Neural crest cell (in vitro differentiated cells): ENCODE results near the gene KHSRP. TPM values are rescaled to one million over a fixed set of nuclear protein-coding genes. Genes with fewer than 3 reads are reported as not detected.

Experiments used
- DNase-seq: peaks from one replicate; pipeline ENCODE4 v3.0.0; 2021; ENCODE audit warnings: low read depth, mixed read lengths, low spot score
- H3K27ac Mint-ChIP-seq: one replicate; pipeline ENCODE4 v1.8.0; 2021; ENCODE audit warnings: mild to moderate bottlenecking, mixed read lengths; ENCODE audit not compliant: unreplicated experiment
- H3K27me3 Mint-ChIP-seq: 2 replicates; pipeline ENCODE4 v1.8.0; 2021; ENCODE audit warnings: low read depth, mild to moderate bottlenecking, mixed read lengths
- H3K36me3 Mint-ChIP-seq: 2 replicates; pipeline ENCODE4 v1.8.0; 2021; ENCODE audit warnings: low read depth, mild to moderate bottlenecking, mixed read lengths
- H3K4me1 Mint-ChIP-seq: 2 replicates; pipeline ENCODE4 v1.8.0; 2021; ENCODE audit warnings: mixed read lengths
- H3K4me3 Mint-ChIP-seq: one replicate; pipeline ENCODE4 v1.8.0; 2021; ENCODE audit warnings: mild to moderate bottlenecking, mixed read lengths
- H3K9me3 Mint-ChIP-seq: 2 replicates; pipeline ENCODE4 v1.8.0; 2021; ENCODE audit warnings: mixed read lengths
- total RNA-seq: library from RNA; stranded (reverse); gene quantifications from 2 replicates; pipeline ENCODE4 v1.2.1, GENCODE V29; 2021
- TF ChIP-seq, protein P1 (sequence below): fragments of 200-600 bp; sonication (generic); conservative IDR thresholded peaks from 2 replicates; pipeline ENCODE4 v1.5.0; 2021; ENCODE audit warnings: antibody characterized with exemption, mild to moderate bottlenecking

KHSRP gene
- total RNA-seq, 1 donor from 2014 or later, result 678 TPM

DNA sequence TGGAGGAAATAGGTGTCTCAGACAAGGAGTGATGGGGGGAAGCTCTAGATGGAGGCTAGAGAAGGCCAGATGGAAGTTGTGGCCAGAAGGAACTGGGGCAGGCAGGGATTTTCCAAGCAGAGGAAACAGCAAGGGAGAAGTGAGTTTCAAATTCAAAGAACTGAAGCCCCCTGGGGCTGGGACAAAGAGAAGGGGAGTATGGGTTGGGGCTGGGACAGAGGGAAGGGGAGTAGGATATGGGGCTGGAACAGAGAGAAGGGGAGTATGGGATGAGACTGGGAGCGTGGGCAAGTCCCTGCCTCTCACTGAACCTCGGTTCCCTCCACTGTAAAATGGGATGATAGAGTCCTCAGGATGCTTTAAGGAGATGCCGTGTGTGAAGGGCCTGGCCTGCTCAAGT is 29.8 kb downstream of the KHSRP start:
- peaks cover 4% of the 10 kb centered on the region for H3K36me3 Mint-ChIP-seq
- H3K9me3 Mint-ChIP-seq, result no peaks in the 10 kb centered on the region

DNA sequence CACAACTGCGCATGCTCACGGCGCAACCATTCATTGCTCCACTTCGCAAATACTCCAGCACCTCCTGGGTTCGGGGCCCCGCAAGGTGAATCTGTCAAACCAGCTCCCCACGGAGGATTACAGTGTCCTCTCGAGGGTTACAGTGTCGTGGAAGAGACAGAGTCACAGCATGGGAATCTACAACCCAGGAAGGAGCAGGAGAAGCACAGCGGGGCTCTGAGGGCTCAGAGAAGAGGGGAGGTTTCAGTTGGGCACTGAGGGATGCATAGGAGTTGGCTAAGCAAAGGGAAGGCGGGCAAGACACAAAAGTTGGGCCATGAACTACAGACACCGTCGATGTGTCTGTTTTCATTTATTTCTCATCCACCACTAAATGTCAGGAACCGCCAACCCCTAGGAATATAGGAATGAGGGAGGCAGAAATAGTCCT is 30.6 kb downstream of the KHSRP start:
- peak overlapping the region; percentile 98 for H3K27ac Mint-ChIP-seq
- H3K4me3 Mint-ChIP-seq, result peak overlapping the region; percentile 97
- H3K27me3 Mint-ChIP-seq, result no peaks in the 10 kb centered on the region
- peaks cover 30% of the 10 kb centered on the region for H3K4me1 Mint-ChIP-seq
- DNase-seq, result no peak
- TF ChIP-seq, protein P1, sequence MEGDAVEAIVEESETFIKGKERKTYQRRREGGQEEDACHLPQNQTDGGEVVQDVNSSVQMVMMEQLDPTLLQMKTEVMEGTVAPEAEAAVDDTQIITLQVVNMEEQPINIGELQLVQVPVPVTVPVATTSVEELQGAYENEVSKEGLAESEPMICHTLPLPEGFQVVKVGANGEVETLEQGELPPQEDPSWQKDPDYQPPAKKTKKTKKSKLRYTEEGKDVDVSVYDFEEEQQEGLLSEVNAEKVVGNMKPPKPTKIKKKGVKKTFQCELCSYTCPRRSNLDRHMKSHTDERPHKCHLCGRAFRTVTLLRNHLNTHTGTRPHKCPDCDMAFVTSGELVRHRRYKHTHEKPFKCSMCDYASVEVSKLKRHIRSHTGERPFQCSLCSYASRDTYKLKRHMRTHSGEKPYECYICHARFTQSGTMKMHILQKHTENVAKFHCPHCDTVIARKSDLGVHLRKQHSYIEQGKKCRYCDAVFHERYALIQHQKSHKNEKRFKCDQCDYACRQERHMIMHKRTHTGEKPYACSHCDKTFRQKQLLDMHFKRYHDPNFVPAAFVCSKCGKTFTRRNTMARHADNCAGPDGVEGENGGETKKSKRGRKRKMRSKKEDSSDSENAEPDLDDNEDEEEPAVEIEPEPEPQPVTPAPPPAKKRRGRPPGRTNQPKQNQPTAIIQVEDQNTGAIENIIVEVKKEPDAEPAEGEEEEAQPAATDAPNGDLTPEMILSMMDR, result no peak
- H3K36me3 Mint-ChIP-seq, result peaks cover 4% of the 10 kb centered on the region
- no peaks in the 10 kb centered on the region for H3K9me3 Mint-ChIP-seq

More for the DNA sequence above, 29.8 kb downstream of the KHSRP start:
- H3K4me3 Mint-ChIP-seq, result peak overlapping the region; percentile 75
- H3K27me3 Mint-ChIP-seq, result no peaks in the 10 kb centered on the region
- H3K27ac Mint-ChIP-seq, result peak overlapping the region; percentile 12
- no peak for DNase-seq
- H3K4me1 Mint-ChIP-seq, result peaks cover 30% of the 10 kb centered on the region
- TF ChIP-seq, protein P1, result no peak

DNA sequence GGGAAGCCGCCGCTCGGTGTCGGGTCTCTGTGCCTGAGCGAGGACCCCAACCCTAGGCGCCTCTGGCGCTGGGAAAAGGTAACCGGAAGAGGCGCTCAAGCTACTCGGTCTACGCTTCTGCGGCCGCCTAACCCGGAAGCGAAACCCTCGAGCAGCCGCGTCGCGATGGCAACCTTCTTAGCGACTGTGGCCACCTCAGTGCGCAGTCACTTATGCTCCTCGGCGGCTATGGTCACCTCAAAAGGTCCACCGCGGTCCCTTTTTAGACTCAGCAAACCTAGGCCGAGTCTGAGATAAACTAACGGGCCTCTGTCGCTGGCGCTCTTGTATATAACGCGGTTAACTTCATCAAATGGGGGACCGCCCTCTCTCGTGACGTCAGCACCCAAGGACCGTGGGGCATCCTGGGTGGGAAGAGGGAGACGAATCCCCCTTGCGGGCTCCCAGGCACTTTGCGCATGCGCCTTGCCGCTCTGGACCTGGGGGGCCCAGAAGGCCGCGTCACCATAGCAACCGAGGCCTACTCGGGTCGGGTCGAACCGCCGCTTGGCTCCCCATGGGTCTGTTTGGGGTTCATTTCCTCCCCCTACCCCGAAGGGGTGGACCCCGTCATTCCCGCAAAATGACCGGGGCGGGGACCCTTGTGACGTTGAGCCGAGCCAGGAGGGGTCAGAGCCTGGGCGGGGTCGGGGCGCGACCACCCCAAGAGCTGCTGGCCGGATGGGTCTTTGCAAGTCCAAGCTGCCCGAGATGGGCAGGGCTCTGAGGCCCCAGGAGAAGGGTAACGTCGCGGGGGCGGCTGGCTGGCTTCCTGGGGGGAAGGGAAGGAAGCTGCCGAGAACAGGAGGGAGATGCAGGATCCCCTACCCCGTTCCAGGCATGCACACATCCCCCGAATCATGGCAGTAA is 31.3 kb downstream of the KHSRP start, which contains the start of gene GTF2F1:
Gene GTF2F1, minus strand, starts transcription at position 91 of the 909 bp plus-strand sequence. CDS start 169 bp downstream, outside the sequence.
- Mint-ChIP-seq H3K36me3 (peaks cover 4% of the 10 kb centered on the region), H3K9me3 (no peaks in the 10 kb centered on the region), H3K27me3 (no peaks in the 10 kb centered on the region), H3K27ac (peak within 1 kb of the TSS; percentile 98), H3K4me3 (peak within 1 kb of the TSS; percentile 97), H3K4me1 (peaks cover 30% of the 10 kb centered on the region)
- TF ChIP-seq, protein P1, result no peak
- DNase-seq, result peak; percentile 93

DNA sequence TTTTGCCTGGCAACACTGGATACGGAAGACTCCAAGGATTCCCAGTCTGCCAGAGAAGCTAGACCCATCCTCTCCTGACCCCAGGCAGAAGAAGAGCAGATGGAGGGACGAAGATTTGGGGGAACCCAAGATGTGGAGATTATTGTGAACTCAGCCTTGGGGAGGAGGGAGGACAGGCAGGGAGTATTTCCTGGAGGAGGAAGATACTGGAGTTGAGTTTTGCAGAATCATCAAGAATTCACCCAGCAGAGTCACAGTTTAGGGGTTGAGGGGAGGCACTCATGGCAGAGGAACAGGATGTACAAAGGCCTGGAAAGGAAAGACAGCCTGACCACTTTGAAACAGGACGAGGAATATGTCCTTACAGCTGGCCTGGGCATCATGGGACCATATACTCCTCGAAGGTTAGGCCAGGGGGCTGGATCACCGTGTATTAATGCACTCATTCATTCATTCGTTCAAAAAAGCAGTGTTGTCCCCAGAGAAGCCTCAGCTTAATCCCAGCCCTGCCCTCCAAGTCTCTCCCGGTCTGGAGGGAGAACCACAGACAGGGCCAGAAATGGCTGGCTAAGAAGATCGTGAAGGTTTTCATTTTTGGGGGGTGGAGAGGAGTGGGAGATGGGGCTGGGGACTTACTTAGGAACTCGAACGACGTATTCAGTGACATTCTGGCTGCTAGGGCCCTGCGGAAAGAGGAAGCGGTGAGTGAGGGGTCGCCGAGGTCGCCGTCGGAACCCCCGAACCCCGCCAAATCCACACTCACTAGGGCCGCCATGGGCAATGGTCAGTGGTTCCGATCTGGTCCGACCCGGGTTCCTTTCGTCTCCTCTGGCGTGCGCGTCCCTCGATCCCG is 32.2 kb downstream of the KHSRP start:
- Mint-ChIP-seq H3K9me3 (no peaks in the 10 kb centered on the region), H3K27me3 (no peaks in the 10 kb centered on the region), H3K27ac (peak overlapping the region; percentile 98), H3K4me3 (peak overlapping the region; percentile 97), H3K36me3 (peaks cover 4% of the 10 kb centered on the region), H3K4me1 (peaks cover 30% of the 10 kb centered on the region)
- TF ChIP-seq, protein P1, result no peak
- no peak for DNase-seq

DNA sequence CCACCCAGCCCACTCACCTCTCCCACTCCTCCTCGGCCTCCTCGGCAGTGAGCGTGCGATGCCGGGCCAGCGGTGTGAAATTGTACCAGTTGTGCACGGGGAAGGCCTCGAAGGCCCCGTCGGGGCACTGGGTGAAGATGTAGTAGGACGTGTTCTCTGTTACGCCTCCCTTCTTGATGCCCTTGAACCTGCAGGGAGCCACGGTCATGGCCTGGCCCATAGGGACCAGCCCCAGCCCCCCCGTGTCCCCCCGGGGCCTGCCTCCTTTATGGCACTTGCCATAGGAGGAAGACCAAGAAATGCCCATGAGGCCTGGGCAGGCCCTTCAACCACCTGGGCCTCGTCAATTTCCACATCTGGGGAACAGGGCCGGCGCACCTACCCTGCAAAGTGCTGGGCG is 37.2 kb downstream of the KHSRP start:
- no peak for DNase-seq
- no peaks in the 10 kb centered on the region for H3K9me3 Mint-ChIP-seq
- H3K27me3 Mint-ChIP-seq, result no peaks in the 10 kb centered on the region
- no peak overlapping the region for H3K27ac Mint-ChIP-seq
- TF ChIP-seq, protein P1, result no peak
- peaks cover 10% of the 10 kb centered on the region for H3K36me3 Mint-ChIP-seq
- no peak overlapping the region for H3K4me3 Mint-ChIP-seq
- peaks cover 13% of the 10 kb centered on the region for H3K4me1 Mint-ChIP-seq
